GM18861 (cell line): ENCODE measurements around the gene LMCD1.

Source experiments
- ATAC-seq: cut with Tn5 transposase; IDR thresholded peaks from one replicate; pipeline ENCODE4 v1.9.1; 2021; ENCODE audit not compliant: unreplicated experiment

The LMCD1 gene

GRCh38 chr3:8503871-8504610, 2.4 kb downstream of the LMCD1 start:
- ATAC-seq = no peak

- ATAC-seq = no peak
Measured at GRCh38 chr3:8504611-8504973, 3.0 kb downstream of the LMCD1 start.

- ATAC-seq = no peak
Measured at GRCh38 chr3:8505621-8506020, 4.0 kb downstream of the LMCD1 start.

GRCh38 chr3:8506571-8507061, 5.0 kb downstream of the LMCD1 start:
- ATAC-seq = no peak

DNA sequence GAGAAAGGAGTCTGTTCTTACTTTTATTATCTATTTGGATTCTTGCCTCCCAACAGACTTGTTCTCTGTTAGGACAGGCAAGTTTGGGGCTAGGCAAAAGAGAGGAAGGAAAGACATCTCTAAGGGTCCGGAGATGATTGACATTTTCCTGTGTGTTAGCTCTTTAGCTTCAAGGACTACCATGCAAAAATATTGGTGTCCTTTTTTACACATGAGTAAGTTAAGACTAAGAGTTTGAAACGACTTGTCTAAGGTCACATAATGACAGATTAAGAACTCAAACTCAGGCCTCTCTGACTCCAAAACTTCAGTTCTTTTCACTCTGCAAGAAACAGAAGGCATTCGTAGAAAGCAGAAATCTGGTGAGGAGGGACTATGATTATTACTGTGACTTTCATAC, 5.9 kb downstream of the LMCD1 start:
- ATAC-seq = no peak

DNA sequence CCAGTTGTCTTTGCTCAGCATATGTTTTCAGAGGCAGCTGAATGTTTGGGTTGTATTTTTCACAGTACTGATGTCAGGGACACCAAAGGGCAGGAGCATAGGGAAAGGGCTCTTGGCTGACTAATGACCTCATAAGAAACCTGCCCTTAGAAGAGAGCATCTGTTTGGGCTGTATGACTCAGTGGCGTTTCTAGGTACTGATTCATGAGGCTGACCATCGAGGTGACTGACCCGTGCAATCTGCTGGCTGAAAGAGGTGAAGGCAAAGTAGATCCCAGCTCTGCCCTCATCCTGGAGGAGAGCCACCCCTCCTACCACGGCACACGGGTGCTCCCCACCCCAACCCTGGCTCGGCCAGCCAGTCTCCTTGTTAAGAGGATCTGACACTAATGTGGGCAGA, 8.3 kb downstream of the LMCD1 start:
- ATAC-seq = no peak

- no peak for ATAC-seq
Measured at GRCh38 chr3:8512234-8512633, 10.6 kb downstream of the LMCD1 start.

DNA sequence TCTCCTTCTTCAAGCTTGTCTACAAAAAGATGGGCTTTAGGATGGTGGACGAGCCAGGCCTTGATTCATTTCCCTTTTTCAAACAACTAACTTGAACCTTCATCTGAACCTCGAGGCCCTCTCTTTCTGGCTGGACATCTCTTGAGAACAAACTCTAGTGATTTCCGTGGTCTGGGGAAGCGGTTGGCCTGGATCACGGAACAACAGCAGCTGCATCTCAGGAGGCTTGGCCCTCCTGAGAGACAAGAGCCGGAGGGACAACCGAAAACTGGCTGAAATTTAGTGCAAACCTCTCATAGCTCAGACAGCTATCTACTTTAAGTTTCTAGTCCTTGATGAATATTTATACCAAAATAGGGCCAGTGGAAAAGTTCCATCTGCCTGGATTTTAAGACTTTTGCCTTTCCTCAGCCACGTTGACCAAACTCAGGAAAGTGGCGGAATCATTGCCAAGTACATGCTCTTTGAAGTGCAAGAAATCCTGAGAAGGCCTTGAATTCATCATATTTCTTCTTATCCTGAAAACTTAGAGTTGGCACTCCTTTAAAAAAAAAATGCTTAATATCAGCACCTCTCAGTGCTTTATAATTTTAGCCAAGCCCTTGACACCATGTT, 14.5 kb downstream of the LMCD1 start:
- ATAC-seq = no peak

- ATAC-seq = no peak
Measured at GRCh38 chr3:8516783-8517182, 15.2 kb downstream of the LMCD1 start.

DNA sequence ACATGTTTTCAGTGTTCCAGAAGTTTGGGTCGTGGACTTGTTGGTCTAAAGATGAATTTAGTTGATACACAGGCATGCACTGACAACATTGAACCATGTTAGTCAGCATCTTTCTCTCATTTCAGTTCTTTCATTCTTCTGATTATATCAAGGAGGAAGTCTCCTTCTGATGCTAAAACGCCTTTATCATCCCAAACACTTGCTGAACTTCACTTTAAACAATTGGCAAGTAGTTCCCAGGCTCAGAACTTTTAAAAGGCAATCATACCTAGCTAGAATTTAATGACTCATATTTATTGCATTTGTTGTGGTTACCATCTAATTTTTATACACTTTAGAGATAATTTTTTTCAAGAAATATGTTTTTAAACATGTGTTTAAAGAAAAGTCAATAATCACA, 15.9 kb downstream of the LMCD1 start:
- ATAC-seq = no peak

DNA sequence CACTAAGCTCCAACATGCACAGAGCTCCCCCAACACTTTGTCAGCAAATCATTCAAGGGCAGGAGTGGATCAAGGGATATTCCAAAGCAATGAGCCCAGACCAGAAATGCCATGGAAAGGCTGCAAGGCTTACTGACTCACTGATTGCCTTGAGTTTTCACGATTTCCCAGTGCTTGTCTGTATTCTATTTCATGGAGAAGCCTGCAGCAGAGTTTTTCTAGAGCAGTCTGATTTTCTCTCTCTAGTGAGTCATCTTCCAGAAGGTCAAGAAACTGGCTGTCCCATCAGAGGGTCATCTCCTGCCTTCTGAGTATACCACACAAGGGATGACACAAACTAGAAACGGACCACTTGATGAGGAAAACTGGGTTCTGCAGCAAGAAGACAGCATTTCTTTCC, 16.5 kb downstream of the LMCD1 start:
- no peak for ATAC-seq

GRCh38 chr3:8519156-8519555, 17.5 kb downstream of the LMCD1 start:
- ATAC-seq = no peak

DNA sequence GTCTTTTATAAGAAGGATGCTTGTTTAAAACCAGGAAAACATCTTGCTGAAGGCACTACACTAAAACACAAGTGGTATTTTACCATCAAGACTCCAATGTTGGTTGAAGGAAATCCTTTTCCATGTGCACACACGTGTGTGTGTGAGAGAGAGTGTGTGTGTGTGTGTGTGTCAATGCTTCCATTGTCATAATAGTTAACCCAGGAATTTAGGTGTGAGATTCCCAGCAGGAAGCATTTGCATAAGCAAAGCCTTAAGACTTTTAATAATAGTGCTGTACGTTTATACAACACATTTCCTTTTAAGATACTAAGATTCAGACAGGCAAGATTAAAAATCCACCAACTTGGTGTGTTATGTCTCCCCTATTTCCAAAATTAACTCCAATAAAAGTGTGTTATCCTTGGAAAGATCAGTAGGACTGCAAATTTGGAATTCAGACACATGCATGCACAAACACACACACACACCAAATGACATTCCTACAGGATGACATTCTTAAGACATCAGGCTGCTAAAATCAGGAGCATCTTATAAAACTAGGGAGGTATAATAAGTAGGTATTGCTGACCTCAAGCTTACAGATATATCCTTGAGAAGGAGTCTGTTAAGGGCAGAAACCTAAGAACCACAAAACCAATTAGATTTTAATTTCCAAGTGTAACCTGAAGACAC, 18.3 kb downstream of the LMCD1 start:
- no peak for ATAC-seq

DNA sequence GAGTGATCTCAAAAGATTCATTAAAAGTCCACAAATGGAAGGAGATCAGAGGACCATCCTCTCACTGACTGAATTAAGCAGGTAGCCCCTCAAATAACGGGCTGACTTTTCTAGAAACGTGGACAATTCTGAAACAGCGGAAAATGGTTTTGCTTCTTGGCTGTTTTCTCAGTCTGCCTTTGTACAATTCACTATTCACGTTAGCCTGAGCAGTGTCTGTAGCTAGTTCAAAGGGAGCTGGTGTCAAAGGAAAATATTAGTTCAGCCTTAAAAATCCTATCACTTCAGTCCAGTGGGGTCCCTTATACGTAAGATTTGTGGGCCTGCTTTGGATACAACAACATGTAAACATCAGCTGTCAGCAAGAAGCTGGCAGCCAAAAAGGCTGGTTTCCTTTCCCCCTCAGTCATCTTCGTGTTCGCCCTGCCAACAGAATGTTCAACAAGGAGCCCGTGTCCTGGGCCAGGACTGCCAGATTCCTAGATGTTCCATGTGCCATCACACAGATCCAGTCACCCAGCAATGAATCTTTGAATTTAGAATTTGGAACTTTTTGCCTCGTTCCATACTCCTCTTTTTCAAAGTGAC, 19.3 kb downstream of the LMCD1 start:
- no peak for ATAC-seq

- ATAC-seq = no peak
Measured at GRCh38 chr3:8523041-8523440, 21.4 kb downstream of the LMCD1 start.

DNA sequence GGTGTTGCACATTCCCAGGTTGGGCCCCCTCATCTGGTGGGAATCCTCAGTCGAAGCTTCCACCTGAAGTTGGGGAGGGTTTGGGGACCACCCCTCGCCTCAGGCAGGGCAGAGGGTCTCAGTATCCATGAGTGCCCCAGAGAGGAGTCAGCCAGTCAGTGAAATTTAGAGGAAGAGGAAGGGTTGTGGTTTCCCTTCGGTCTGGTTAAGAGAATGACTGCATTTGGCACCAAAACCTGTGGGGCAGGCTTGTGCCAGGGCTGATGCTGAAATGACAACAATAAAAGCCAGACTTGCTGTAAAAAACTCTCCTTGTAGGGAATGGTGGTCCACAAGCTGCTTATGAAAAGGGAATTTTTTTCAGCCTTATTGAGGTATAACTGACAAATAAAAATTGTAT, 22.6 kb downstream of the LMCD1 start:
- ATAC-seq = peak; percentile 53

GRCh38 chr3:8524656-8525399, 23.2 kb downstream of the LMCD1 start:
- peak; percentile 79 for ATAC-seq

DNA sequence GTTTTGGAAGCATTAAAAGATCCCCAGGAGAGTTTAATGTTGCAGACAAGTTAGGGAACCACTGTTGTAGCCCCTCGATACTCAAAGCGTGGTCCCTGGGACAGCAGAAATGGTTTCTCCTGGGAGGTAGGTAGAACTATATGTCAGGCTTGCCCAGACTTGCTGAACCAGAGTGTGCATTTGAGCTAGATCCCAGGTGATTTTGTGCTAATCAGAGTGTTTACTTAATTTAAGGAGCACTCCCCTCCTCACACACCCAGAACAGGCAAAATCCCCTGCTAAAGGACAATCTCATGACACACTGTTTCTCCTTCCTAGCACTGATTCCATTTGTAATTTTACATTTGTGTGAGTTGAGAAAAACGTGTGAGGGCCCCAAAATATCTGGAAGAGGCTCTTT, 24.3 kb downstream of the LMCD1 start:
- no peak for ATAC-seq

GRCh38 chr3:8529181-8529637, 27.6 kb downstream of the LMCD1 start:
- no peak for ATAC-seq

DNA sequence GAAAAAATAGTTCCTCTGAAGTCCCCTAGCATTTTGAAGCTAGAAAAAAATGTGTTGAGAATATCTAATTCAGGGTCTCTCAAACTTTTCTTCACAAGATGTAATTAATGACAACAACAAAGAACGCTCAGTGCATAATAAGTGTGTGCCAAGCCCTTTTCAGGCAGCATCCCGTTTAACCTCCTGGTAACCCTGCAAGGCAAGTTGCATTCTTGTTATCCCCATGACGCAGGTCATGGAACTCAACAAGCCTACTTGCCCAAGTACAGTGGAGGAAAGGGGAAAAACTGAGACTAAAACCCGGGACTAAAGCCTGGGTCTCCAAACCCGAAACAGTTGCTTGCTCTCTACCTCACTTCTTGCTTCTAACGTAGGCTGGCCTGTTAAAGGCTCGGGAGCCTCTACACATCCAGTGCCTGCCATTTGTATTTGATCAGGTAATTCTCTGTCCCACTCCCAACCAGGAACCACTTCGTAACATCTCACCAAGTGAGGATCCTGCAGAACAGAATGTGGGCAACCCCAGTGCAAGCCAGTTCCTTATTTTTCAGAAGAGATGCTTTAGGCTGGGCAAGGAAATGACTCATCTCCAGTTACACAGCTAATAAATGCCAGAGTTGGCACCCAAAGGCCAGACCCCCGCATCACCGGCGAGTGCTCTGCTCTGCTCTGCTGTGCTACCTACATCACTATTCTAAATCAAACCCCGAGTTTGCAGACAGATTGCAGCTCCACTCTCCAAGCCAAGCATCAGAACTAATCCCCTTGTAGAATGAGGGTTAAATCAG, 28.3 kb downstream of the LMCD1 start:
- no peak for ATAC-seq
